Posterior cingulate gyrus (tissue), 11 donors: Measurements from ENCODE around the gene ALDH1A3.

Source experiments
- DNase-seq, 10 donors: peaks; one replicate each; pipeline versions ENCODE4 v3.0.0 to v3.0.0-alpha.2; 2020 to 2021; ENCODE audit warnings: mixed read lengths in 3 of 10
- intact Hi-C: fragments of 100-400 bp; cut with DNase I; formaldehyde crosslinking; loops from one replicate; pipeline ENCODE4 v1.15.1; 2023

Gene ALDH1A3

GRCh38 chr15:100880139-100880896 lies 687 bp downstream of the ALDH1A3 start:
- intact Hi-C loops, result no loop called here
- DNase-seq, result peak in 2 of 10 donors; percentile 58 to 70

- DNase-seq, result no peak
- intact Hi-C loops, result no loop called here
Measured at GRCh38 chr15:100880897-100881242, 1.2 kb downstream of the ALDH1A3 start.

- peak in 2 of 10 donors; percentile 63 to 83 for DNase-seq
- intact Hi-C loops, result no loop called here
Measured at GRCh38 chr15:100881573-100882336, 2.1 kb downstream of the ALDH1A3 start.

DNA sequence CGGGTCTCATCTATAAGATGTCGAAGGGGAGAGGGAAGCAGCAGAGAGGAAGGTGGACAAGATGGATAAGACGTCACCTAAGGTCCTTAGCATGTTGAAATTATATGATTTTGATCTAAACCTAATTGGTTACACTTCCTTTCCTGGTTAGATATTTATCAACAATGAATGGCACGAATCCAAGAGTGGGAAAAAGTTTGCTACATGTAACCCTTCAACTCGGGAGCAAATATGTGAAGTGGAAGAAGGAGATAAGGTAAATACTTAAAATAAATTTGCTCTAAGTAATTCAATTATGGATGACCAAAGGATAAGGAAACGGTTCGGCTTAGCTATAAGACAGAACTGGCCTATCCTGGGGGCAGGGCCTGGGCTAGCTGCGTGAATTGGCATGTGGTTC lies 5.5 kb downstream of the ALDH1A3 start:
- peak in 1 of 10 donors; percentile 12 for DNase-seq
- intact Hi-C loops, result no loop called here

DNA sequence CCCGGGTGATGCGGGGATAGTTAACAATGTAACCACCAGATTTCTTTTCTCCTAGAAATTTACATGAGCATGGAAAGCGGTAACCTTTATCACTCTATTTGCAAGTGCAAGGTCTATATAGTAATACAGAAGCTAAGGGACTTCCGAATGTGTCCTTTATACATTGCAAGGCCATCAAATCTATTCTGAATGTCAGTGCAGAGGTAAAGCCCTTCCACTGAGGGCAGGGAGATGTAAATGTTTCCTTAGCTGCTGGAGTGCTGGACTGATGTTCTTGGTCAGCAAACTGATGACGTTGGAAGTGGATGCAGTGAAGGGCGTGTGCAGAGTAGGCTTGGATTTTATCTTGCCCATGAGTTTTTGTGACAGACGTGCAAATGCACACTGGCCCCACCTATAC lies 6.2 kb downstream of the ALDH1A3 start:
- peak in 1 of 10 donors; percentile 1 for DNase-seq
- intact Hi-C loops, result no loop called here

GRCh38 chr15:100887211-100887913 lies 7.7 kb downstream of the ALDH1A3 start:
- intact Hi-C loops, result no loop called here
- DNase-seq, result peak in 2 of 10 donors; percentile 59 to 71

GRCh38 chr15:100889385-100890050 lies 9.9 kb downstream of the ALDH1A3 start:
- DNase-seq, result no peak
- intact Hi-C loops, result no loop called here

- DNase-seq, result no peak
- intact Hi-C loops, result no loop called here
Measured at GRCh38 chr15:100890051-100890720, 10.6 kb downstream of the ALDH1A3 start.

DNA sequence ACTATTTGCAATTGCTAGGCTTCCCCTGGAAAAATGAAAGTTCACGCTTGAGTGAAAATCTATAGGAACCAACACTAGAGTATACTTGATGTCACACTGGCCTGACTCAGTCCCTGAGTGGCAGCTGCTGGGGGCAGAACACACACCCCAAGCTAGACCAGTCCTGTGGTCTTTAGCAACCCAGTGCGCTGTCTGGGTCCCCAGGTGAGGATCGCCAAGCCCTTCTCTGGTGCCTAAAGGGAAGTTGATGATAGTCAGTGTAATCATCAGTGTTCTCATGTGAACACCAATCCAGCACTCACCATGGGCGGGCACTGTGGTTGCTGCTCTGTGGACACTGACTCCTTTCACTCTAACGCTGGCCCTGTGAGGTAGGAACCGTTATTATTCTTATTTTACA lies 11.2 kb downstream of the ALDH1A3 start:
- intact Hi-C loops, result no loop called here
- no peak for DNase-seq

GRCh38 chr15:100891307-100892012 lies 11.8 kb downstream of the ALDH1A3 start:
- intact Hi-C loops, result no loop called here

DNA sequence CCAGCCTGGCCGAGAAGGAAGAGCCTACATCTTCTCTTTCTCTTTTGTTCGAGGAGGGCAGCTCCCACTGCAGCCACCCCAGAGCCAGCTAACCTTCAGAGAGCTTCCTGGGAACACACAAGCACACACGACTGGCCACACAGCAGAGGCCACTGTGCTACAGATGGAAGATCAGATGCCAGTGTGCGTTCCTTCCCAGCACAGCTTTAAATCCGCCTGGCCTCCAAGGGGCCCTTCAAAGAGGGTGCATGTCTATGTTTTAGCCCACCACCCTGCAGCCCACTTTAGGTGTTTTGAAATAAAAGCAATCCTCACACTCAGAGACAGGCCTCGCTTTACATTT lies 12.4 kb downstream of the ALDH1A3 start:
- intact Hi-C loops, result no loop called here
- DNase-seq, result no peak

More at GRCh38 chr15:100891307-100892012, 11.8 kb downstream of the ALDH1A3 start:
- DNase-seq, result peak in 5 of 10 donors; percentile 19 to 92 (median 54)

DNA sequence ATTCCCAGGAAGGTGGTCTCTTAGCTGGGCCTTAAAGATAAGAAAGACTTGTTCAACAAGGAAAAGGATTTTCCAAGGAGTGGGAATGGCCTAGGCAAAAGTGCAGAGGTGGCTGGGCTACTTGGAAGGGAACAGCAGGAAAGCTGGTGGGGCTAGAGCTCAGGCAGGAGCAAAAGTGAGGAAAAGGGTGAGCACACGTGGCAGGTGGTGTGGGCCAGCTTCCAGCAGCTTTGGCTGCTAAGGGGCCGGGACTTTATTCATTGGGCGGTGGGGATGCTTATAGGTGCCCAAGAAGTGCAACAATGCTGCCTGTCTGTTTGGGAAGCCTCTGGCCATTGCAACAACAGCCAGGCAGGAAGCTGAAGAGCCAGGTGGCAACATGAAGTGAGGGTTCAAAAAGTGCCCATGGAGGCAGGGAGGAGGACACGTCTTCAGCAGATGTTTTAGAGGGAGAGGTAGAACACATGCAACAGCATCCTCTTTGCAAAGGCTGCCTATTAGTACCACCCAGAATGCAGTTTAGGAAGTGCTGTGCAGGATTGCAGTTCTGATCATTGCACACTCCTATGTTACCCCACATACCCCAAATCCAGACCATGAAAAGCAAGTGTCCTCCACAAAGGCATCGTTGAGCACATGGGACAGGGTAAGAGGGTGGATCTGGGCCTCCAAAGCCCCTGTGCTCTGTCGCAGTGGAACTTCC lies 13.8 kb downstream of the ALDH1A3 start:
- DNase-seq, result no peak
- intact Hi-C loops, result no loop called here

- no peak for DNase-seq
- intact Hi-C loops, result no loop called here
Measured at GRCh38 chr15:100893964-100894295, 14.3 kb downstream of the ALDH1A3 start.

- no peak for DNase-seq
Measured at GRCh38 chr15:100895721-100896120, 16.1 kb downstream of the ALDH1A3 start.

DNA sequence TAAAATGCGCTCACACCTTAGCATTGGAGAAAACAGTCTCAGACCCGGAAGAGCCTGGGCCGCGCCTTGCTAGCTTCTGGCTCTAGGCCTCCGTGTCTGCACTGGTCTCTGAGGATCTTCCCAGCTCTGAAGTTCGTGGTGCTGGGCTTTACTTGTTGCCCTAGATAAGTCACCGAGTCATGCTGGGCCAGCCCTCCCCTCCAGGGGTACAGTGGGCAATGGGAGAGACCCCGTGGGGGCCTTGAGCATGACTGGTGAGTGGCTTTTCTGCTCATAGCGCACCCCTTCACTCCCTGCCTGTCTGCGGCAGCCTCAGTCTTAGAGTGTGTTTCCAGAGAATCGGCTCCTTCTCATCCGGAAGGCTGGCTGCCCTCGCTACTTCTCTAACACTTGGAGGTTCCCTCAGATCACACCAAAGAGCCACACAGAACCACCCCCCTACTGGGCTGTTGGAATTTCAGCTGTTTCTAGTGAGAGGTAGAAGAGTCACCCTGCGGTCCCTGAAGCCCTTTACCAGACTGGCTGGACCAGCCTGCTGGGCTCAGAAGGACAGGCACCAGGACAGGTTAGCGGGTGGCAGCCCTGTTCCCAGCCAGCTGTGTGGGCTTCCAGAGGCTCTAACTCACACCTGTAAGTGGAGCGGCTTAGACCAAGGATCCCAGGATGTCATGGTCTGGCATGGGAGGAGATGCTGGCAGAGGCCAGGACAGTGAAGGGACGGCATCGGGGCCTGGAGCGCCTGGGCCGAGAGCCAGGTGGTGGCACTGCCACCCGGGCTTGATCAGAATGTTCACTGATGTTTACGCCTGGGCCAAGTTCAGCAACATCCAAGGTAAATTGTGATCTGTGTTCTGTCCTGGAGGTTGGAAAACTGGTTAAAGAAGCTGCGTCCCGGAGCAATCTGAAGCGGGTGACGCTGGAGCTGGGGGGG lies 17.9 kb downstream of the ALDH1A3 start:
- no peak for DNase-seq
- intact Hi-C loops, result no loop called here

More at GRCh38 chr15:100895721-100896120, 16.1 kb downstream of the ALDH1A3 start:
- intact Hi-C loops, result no loop called here

GRCh38 chr15:100898152-100898490 lies 18.5 kb downstream of the ALDH1A3 start:
- DNase-seq, result no peak
- intact Hi-C loops, result no loop called here

DNA sequence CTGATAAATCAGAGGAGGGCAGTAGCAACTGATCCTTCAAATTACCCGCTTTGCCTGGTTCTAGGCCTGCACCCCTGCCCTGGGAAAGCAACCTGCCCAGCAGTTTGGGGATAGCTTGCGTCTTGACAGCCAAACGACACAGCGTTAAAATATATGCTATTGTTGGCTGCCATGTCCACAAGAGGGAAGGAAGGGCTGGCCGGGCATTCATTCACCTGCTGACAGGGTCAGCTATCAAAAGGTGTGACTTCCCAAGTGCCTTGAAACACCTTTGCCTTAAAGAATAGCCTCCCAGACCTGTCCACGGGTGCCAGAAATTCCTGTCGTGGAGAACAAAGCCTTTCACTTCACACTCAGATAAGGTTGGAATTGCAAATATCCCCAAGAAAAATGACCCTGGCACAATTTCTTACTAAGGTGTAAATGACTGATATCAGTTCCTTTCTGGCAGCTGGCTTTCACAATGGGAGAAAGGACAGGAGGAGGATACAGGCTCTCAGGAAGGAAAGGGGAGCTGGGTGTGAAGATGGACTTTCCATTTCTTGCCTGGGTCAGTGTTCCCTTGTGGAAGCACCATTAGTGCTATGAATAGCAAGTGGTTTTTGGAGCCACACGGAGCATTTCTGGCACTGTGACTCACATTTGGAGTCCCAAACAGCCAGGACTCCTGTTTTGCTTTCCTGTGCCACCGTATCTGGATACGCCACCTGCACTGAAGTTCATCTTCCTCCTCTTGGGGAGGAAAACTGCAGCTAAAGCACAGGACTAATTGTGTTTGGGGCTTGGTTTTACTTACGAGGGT lies 19.2 kb downstream of the ALDH1A3 start:
- intact Hi-C loops, result no loop called here
- no peak for DNase-seq
